Activated naive CD8-positive, alpha-beta T cell treated with anti-CD3 and anti-CD28 coated beads for 36 hours (primary cell): Measurements from ENCODE around the gene DCTN4. TPM values are rescaled to one million over a fixed set of nuclear protein-coding genes. Genes with fewer than 3 reads are reported as not detected.

ENCODE experiments used
- DNase-seq: peaks from one replicate; pipeline ENCODE4 v3.0.0; 2021
- H3K27ac Mint-ChIP-seq: one replicate; pipeline ENCODE4 v1.8.0; 2022; ENCODE audit warnings: mild to moderate bottlenecking, moderate library complexity, mixed read lengths
- H3K27me3 Mint-ChIP-seq: one replicate; pipeline ENCODE4 v1.8.0; 2022; ENCODE audit warnings: mild to moderate bottlenecking, mixed read lengths
- H3K36me3 Mint-ChIP-seq: one replicate; pipeline ENCODE4 v1.8.0; 2021; ENCODE audit warnings: mild to moderate bottlenecking, mixed read lengths
- H3K4me1 Mint-ChIP-seq: one replicate; pipeline ENCODE4 v1.8.0; 2021; ENCODE audit warnings: mixed read lengths
- H3K4me3 Mint-ChIP-seq: one replicate; pipeline ENCODE4 v1.8.0; 2022; ENCODE audit warnings: mild to moderate bottlenecking, moderate library complexity, mixed read lengths
- H3K9me3 Mint-ChIP-seq: one replicate; pipeline ENCODE4 v1.8.0; 2022; ENCODE audit warnings: mixed read lengths
- total RNA-seq, 2 experiments: library from RNA; stranded (reverse); gene quantifications; one replicate each; pipeline ENCODE4 v1.2.3, GENCODE V29; 2021

The DCTN4 gene
- total RNA-seq, 2 experiments from 2014 or later, result 33.7 to 37.4 TPM

- peak overlapping the region; percentile 14 for H3K27ac Mint-ChIP-seq
- H3K36me3 Mint-ChIP-seq, result peaks cover 62% of the 10 kb centered on the region
- no peaks in the 10 kb centered on the region for H3K27me3 Mint-ChIP-seq
- DNase-seq, result no peak
- peaks cover 45% of the 10 kb centered on the region for H3K4me1 Mint-ChIP-seq
- no peak overlapping the region for H3K4me3 Mint-ChIP-seq
- H3K9me3 Mint-ChIP-seq, result peaks cover 9% of the 10 kb centered on the region
These were observed 24.0 kb downstream of the DCTN4 start for GRCh38 chr5:150734579-150735384.

- H3K9me3 Mint-ChIP-seq, result peaks cover 7% of the 10 kb centered on the region
- peaks cover 42% of the 10 kb centered on the region for H3K36me3 Mint-ChIP-seq
- no peak overlapping the region for H3K27ac Mint-ChIP-seq
- H3K4me1 Mint-ChIP-seq, result peaks cover 16% of the 10 kb centered on the region
- no peaks in the 10 kb centered on the region for H3K27me3 Mint-ChIP-seq
- H3K4me3 Mint-ChIP-seq, result no peak overlapping the region
- no peak for DNase-seq
These were observed 27.1 kb downstream of the DCTN4 start for GRCh38 chr5:150731669-150732242.

GRCh38 chr5:150729859-150730258 is 29.0 kb downstream of the DCTN4 start:
- Mint-ChIP-seq H3K9me3 (no peaks in the 10 kb centered on the region), H3K27me3 (no peaks in the 10 kb centered on the region)

GRCh38 chr5:150723845-150724244 is 35.0 kb downstream of the DCTN4 start:
- no peaks in the 10 kb centered on the region for H3K27me3 Mint-ChIP-seq
- no peak for DNase-seq
- no peaks in the 10 kb centered on the region for H3K9me3 Mint-ChIP-seq
- H3K27ac Mint-ChIP-seq, result no peak overlapping the region
- no peaks in the 10 kb centered on the region for H3K4me1 Mint-ChIP-seq
- no peak overlapping the region for H3K4me3 Mint-ChIP-seq
- H3K36me3 Mint-ChIP-seq, result peaks cover 10% of the 10 kb centered on the region

More at GRCh38 chr5:150729859-150730258, 29.0 kb downstream of the DCTN4 start:
- no peak for DNase-seq
- Mint-ChIP-seq H3K4me1 (peaks cover 7% of the 10 kb centered on the region), H3K36me3 (peaks cover 25% of the 10 kb centered on the region), H3K4me3 (no peak overlapping the region), H3K27ac (peak overlapping the region; percentile 6)

GRCh38 chr5:150710165-150710564 is 48.7 kb downstream of the DCTN4 start:
- H3K27me3 Mint-ChIP-seq, result no peaks in the 10 kb centered on the region
- H3K9me3 Mint-ChIP-seq, result no peaks in the 10 kb centered on the region
- DNase-seq, result no peak
- H3K4me1 Mint-ChIP-seq, result no peaks in the 10 kb centered on the region
- no peak overlapping the region for H3K4me3 Mint-ChIP-seq
- no peak overlapping the region for H3K27ac Mint-ChIP-seq
- H3K36me3 Mint-ChIP-seq, result peaks cover 8% of the 10 kb centered on the region

GRCh38 chr5:150706776-150707390 is 51.9 kb downstream of the DCTN4 start:
- no peak for DNase-seq
- no peak overlapping the region for H3K4me3 Mint-ChIP-seq
- H3K27me3 Mint-ChIP-seq, result no peaks in the 10 kb centered on the region
- no peak overlapping the region for H3K27ac Mint-ChIP-seq
- H3K9me3 Mint-ChIP-seq, result no peaks in the 10 kb centered on the region
- peaks cover 8% of the 10 kb centered on the region for H3K36me3 Mint-ChIP-seq
- peaks cover 3% of the 10 kb centered on the region for H3K4me1 Mint-ChIP-seq

GRCh38 chr5:150703762-150704161 is 55.1 kb downstream of the DCTN4 start:
- H3K9me3 Mint-ChIP-seq, result no peaks in the 10 kb centered on the region
- no peak for DNase-seq
- H3K4me1 Mint-ChIP-seq, result peaks cover 3% of the 10 kb centered on the region
- H3K4me3 Mint-ChIP-seq, result no peak overlapping the region
- H3K27ac Mint-ChIP-seq, result no peak overlapping the region
- H3K36me3 Mint-ChIP-seq, result peaks cover 9% of the 10 kb centered on the region
- H3K27me3 Mint-ChIP-seq, result no peaks in the 10 kb centered on the region

- DNase-seq, result peak; percentile 89
- Mint-ChIP-seq H3K27me3 (no peaks in the 10 kb centered on the region), H3K36me3 (peaks cover 9% of the 10 kb centered on the region)
These were observed 58.0 kb downstream of the DCTN4 start, which contains the start of gene RBM22 for GRCh38 chr5:150700594-150701377. RBM22 (minus strand) TSS chr5:150701062; CDS start chr5:150700985, 77 bp downstream.

GRCh38 chr5:150700246-150700593 is 58.6 kb downstream of the DCTN4 start:
- H3K9me3 Mint-ChIP-seq, result no peaks in the 10 kb centered on the region
- H3K4me3 Mint-ChIP-seq, result no peak overlapping the region
- DNase-seq, result no peak
- H3K27me3 Mint-ChIP-seq, result no peaks in the 10 kb centered on the region
- no peak overlapping the region for H3K27ac Mint-ChIP-seq
- H3K36me3 Mint-ChIP-seq, result peaks cover 7% of the 10 kb centered on the region
- H3K4me1 Mint-ChIP-seq, result peaks cover 3% of the 10 kb centered on the region

More at GRCh38 chr5:150700594-150701377, 58.0 kb downstream of the DCTN4 start, which contains the start of gene RBM22:
- H3K9me3 Mint-ChIP-seq, result no peaks in the 10 kb centered on the region
- peaks cover 3% of the 10 kb centered on the region for H3K4me1 Mint-ChIP-seq
- H3K27ac Mint-ChIP-seq, result no peak within 1 kb of the TSS
- H3K4me3 Mint-ChIP-seq, result no peak within 1 kb of the TSS

GRCh38 chr5:150694612-150695011 is 64.2 kb downstream of the DCTN4 start:
- peaks cover 23% of the 10 kb centered on the region for H3K36me3 Mint-ChIP-seq

GRCh38 chr5:150692276-150692675 is 66.5 kb downstream of the DCTN4 start:
- H3K27me3 Mint-ChIP-seq, result no peaks in the 10 kb centered on the region
- DNase-seq, result no peak
- no peak overlapping the region for H3K27ac Mint-ChIP-seq
- no peaks in the 10 kb centered on the region for H3K9me3 Mint-ChIP-seq
- no peaks in the 10 kb centered on the region for H3K4me1 Mint-ChIP-seq
- peaks cover 20% of the 10 kb centered on the region for H3K36me3 Mint-ChIP-seq
- H3K4me3 Mint-ChIP-seq, result no peak overlapping the region

More at GRCh38 chr5:150694612-150695011, 64.2 kb downstream of the DCTN4 start:
- Mint-ChIP-seq H3K27me3 (no peaks in the 10 kb centered on the region), H3K4me3 (no peak overlapping the region), H3K9me3 (no peaks in the 10 kb centered on the region), H3K4me1 (no peaks in the 10 kb centered on the region), H3K27ac (no peak overlapping the region)
- no peak for DNase-seq

- Mint-ChIP-seq H3K27ac (no peak overlapping the region), H3K4me3 (no peak overlapping the region)
These were observed 68.1 kb downstream of the DCTN4 start for GRCh38 chr5:150690760-150691159.

GRCh38 chr5:150689120-150689519 is 69.7 kb downstream of the DCTN4 start:
- no peak overlapping the region for H3K4me3 Mint-ChIP-seq
- H3K36me3 Mint-ChIP-seq, result peaks cover 18% of the 10 kb centered on the region
- H3K9me3 Mint-ChIP-seq, result no peaks in the 10 kb centered on the region
- no peak overlapping the region for H3K27ac Mint-ChIP-seq
- no peaks in the 10 kb centered on the region for H3K4me1 Mint-ChIP-seq
- H3K27me3 Mint-ChIP-seq, result no peaks in the 10 kb centered on the region
- no peak for DNase-seq

More at GRCh38 chr5:150690760-150691159, 68.1 kb downstream of the DCTN4 start:
- Mint-ChIP-seq H3K4me1 (no peaks in the 10 kb centered on the region), H3K36me3 (peaks cover 20% of the 10 kb centered on the region), H3K9me3 (no peaks in the 10 kb centered on the region), H3K27me3 (no peaks in the 10 kb centered on the region)
- no peak for DNase-seq

GRCh38 chr5:150676578-150676977 is 82.2 kb downstream of the DCTN4 start:
- Mint-ChIP-seq H3K27me3 (peaks cover 9% of the 10 kb centered on the region), H3K9me3 (no peaks in the 10 kb centered on the region), H3K4me1 (peaks cover 4% of the 10 kb centered on the region), H3K4me3 (no peak overlapping the region), H3K27ac (no peak overlapping the region), H3K36me3 (no peaks in the 10 kb centered on the region)
- no peak for DNase-seq

- H3K27me3 Mint-ChIP-seq, result peaks cover 23% of the 10 kb centered on the region
- no peak for DNase-seq
- H3K4me1 Mint-ChIP-seq, result peaks cover 4% of the 10 kb centered on the region
- H3K4me3 Mint-ChIP-seq, result no peak overlapping the region
- H3K9me3 Mint-ChIP-seq, result no peaks in the 10 kb centered on the region
- no peak overlapping the region for H3K27ac Mint-ChIP-seq
- H3K36me3 Mint-ChIP-seq, result no peaks in the 10 kb centered on the region
These were observed 83.7 kb downstream of the DCTN4 start for GRCh38 chr5:150675069-150675468.
